Prostate gland (tissue), 2 donors: ENCODE data around the gene RNF141. TPM values are rescaled to one million over a fixed set of nuclear protein-coding genes. Genes with fewer than 3 reads are reported as not detected.

Experiments used
- DNase-seq: peaks from one replicate; pipeline ENCODE4 v3.0.0-alpha.2; 2019; ENCODE audit warnings: low spot score
- H3K27ac ChIP-seq, 2 donors: fragments of 200-600 bp; sonication (generic); 2 replicates each; pipeline ENCODE4 v1.5.1; 2017 to 2019
- H3K27me3 ChIP-seq: fragments of 200-600 bp; sonication (generic); replicated peaks from 2 replicates; pipeline ENCODE4 v1.5.1; 2019; ENCODE audit not compliant: insufficient read depth
- H3K36me3 ChIP-seq, 2 donors: fragments of 200-600 bp; sonication (generic); 1 replicate in 1 of 2; 2 replicates in 1 of 2; pipeline versions ENCODE4 v1.5.1 to v1.8.1; 2017 to 2019
- H3K4me1 ChIP-seq: fragments of 200-600 bp; sonication (generic); replicated peaks from 2 replicates; pipeline ENCODE4 v1.5.1; 2019
- H3K4me3 ChIP-seq, 2 donors: fragments of 200-600 bp; sonication (generic); 2 replicates each; pipeline ENCODE4 v1.5.1; 2017 to 2019
- H3K9me3 ChIP-seq: fragments of 200-600 bp; sonication (generic); 2 replicates; pipeline ENCODE4 v1.5.1; 2017
- POLR2A ChIP-seq: fragments of 450-650 bp; IDR thresholded peaks from one replicate; pipeline ENCODE4 v1.6.1; 2016; ENCODE audit warnings: antibody characterized with exemption, mild to moderate bottlenecking
- POLR2AphosphoS5 ChIP-seq: sonication (generic); formaldehyde crosslinking; IDR thresholded peaks from one replicate; pipeline ENCODE4 v1.6.1; 2017; ENCODE audit warnings: antibody characterized with exemption
- WGBS: methylation state at CpG from one replicate; pipeline ENCODE4 v1.1.5; 2018; 5-methylcytosine and 5-hydroxymethylcytosine counted together
- intact Hi-C: fragments of 100-400 bp; cut with DNase I; formaldehyde crosslinking; loops from one replicate; pipeline ENCODE4 v1.14.2; 2022
- total RNA-seq, 2 donors: library from RNA; depleted of rRNA; stranded (reverse); fragments of >200 nt; gene quantifications; one replicate each; pipeline ENCODE4 v1.1.0, GENCODE V29; 2016
- TF ChIP-seq, protein P1 (sequence below), 4 experiments: fragments of 200-600 bp in 2 of 4; fragments of 450-650 bp in 2 of 4; sonication (generic) in 2 of 4; IDR thresholded peaks; 1 replicate in 3 of 4; 2 replicates in 1 of 4; pipeline ENCODE4 v1.5.1; 2016 to 2019; ENCODE audit warnings: antibody characterized with exemption in 4 of 4, mild to moderate bottlenecking in 2 of 4, moderate library complexity in 2 of 4

The RNF141 gene
- total RNA-seq, 2 donors from 2014 or later = 52.9 to 66.2 TPM

- H3K4me3 ChIP-seq = no peak overlapping the region
- WGBS = 94% methylated on average over 16 of the region's 16 CpGs
- intact Hi-C loops = no loop called here
- H3K27me3 ChIP-seq = no peaks in the 10 kb centered on the region
- no peaks in the 10 kb centered on the region for H3K9me3 ChIP-seq
- no peaks in the 10 kb centered on the region for H3K36me3 ChIP-seq
- no peaks in the 10 kb centered on the region for H3K4me1 ChIP-seq
- no peak for DNase-seq
- TF ChIP-seq, protein P1, sequence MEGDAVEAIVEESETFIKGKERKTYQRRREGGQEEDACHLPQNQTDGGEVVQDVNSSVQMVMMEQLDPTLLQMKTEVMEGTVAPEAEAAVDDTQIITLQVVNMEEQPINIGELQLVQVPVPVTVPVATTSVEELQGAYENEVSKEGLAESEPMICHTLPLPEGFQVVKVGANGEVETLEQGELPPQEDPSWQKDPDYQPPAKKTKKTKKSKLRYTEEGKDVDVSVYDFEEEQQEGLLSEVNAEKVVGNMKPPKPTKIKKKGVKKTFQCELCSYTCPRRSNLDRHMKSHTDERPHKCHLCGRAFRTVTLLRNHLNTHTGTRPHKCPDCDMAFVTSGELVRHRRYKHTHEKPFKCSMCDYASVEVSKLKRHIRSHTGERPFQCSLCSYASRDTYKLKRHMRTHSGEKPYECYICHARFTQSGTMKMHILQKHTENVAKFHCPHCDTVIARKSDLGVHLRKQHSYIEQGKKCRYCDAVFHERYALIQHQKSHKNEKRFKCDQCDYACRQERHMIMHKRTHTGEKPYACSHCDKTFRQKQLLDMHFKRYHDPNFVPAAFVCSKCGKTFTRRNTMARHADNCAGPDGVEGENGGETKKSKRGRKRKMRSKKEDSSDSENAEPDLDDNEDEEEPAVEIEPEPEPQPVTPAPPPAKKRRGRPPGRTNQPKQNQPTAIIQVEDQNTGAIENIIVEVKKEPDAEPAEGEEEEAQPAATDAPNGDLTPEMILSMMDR (IDR thresholded peaks at IDR 0.05) = no peak
- H3K27ac ChIP-seq = no peak overlapping the region
Measured at GRCh38 chr11:10481560-10482349, 59.2 kb downstream of the RNF141 start.

DNA sequence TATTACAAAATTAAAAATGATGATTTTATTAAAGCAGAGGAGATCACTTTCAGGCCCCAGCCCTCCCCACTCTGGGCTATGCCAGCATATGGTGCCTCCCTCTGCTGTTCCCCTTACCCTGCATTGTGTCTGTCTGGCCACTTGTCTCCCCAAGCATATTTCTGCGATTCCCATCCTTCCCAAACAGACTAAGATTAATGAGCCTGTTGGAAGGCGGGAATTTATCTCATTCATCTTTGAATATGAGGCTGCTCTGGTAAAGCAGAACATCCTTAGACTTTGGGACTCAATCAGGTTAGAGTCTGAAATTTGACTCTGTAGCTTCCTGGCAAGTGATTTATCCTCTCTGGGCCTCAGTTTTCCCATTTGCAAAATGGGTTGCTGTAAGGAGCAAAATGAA is 60.2 kb downstream of the RNF141 start:
- DNase-seq = no peak

DNA sequence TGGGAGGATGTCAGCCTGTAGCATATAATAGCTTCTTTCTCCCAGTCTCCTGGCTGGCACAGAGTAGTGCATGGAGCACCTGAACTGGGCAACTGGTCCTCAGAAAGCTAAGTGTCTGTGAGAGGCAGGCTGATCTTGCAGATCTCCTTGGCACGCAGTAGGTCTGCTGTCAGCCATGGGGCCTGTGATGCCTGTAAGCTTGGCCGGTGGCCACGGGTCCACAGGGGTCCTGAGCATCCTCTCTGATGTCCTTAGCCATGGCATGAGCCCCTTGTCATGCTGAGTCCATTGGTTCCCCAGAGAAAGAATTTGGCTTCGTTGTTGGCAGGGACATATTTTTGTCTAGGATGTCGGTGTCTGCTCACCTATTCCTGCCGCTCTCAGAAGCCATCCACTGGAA is 61.0 kb downstream of the RNF141 start:
- WGBS = 92% methylated on average over 6 of the region's 6 CpGs
- no peak for DNase-seq
- H3K9me3 ChIP-seq = no peaks in the 10 kb centered on the region
- no peak overlapping the region for H3K4me3 ChIP-seq
- H3K27ac ChIP-seq = no peak overlapping the region
- no peaks in the 10 kb centered on the region for H3K36me3 ChIP-seq
- TF ChIP-seq POLR2A = no peak
- TF ChIP-seq, protein P1 (IDR thresholded peaks at IDR 0.05) = no peak
- intact Hi-C loops = no loop called here
- H3K27me3 ChIP-seq = no peaks in the 10 kb centered on the region
- H3K4me1 ChIP-seq = no peaks in the 10 kb centered on the region

More for the DNA sequence above, 60.2 kb downstream of the RNF141 start:
- Histone ChIP-seq H3K36me3 (no peaks in the 10 kb centered on the region), H3K4me1 (no peaks in the 10 kb centered on the region), H3K9me3 (no peaks in the 10 kb centered on the region), H3K27ac (no peak overlapping the region), H3K4me3 (no peak overlapping the region), H3K27me3 (no peaks in the 10 kb centered on the region)
- intact Hi-C loops = no loop called here
- TF ChIP-seq, protein P1 (IDR thresholded peaks at IDR 0.05) = no peak
- no peak for TF ChIP-seq POLR2AphosphoS5
- no peak for TF ChIP-seq POLR2A
- 79% methylated on average over 2 of the region's 2 CpGs for WGBS

DNA sequence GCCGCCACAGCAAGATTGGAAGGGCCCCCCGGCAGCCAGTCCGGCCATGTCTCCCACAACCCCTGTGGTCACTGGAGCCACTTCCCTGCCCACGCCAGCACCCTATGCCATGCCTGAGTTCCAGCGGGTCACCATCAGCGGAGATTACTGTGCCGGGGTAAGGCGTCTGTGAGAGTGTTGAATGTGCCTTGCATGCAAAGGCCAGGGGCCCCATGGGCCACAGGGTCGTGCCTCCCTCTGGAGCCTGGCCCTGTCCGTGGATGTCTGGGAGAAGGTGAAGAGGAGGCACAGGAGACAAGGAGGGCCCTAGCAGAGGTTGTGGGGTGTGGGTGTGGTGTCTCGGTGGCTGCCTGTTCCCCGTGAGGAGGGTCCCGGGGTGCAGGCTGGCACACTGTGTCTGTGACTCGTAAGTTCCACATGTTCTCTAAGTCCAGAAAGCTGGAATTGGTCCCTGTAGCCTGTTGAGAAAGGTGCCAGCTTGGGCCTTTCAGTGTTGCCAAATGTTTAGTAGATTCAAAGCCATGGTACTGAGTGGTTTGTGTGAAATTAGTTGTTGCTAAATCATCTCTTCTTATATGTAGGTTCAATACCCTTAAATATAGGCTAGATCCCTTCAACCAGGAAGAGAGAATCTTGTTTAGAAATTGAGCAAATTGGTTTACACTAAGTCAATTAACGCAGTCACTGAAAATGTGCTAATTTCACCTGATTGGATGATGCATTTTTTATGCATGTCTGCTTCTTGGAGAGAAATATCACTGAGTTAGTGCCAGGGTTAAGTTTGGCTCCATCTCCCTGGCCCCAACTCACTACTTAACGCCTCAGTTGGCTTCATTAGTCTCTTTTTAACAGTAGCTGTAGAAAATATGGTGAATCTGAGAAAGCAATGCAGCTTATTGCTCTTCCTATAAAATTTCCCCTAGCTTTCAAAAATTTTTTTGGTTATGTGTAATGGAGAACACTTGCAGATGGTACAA is 62.1 kb downstream of the RNF141 start:
- no peak overlapping the region for H3K27ac ChIP-seq
- no peaks in the 10 kb centered on the region for H3K36me3 ChIP-seq
- H3K27me3 ChIP-seq = no peaks in the 10 kb centered on the region
- no peaks in the 10 kb centered on the region for H3K9me3 ChIP-seq
- intact Hi-C loops = no loop called here
- H3K4me1 ChIP-seq = no peaks in the 10 kb centered on the region
- TF ChIP-seq, protein P1 (IDR thresholded peaks at IDR 0.05) = no peak
- TF ChIP-seq POLR2A (no peak), POLR2AphosphoS5 (no peak)
- WGBS = 91% methylated on average over 16 of the region's 16 CpGs
- DNase-seq = no peak
- H3K4me3 ChIP-seq = no peak overlapping the region
